DOHH2 (cell line): Measurements from ENCODE around the gene SSMEM1.

Experiments
- H3F3A ChIP-seq: fragments of 200-600 bp; sonication (generic), shearing (Covaris generic); 2 replicates; pipeline ENCODE4 v1.6.0; 2016; ENCODE audit warnings: antibody characterized with exemption, mild to moderate bottlenecking; ENCODE audit not compliant: control insufficient read depth, insufficient read depth
- H3K27ac ChIP-seq: fragments of 200-600 bp; sonication (generic); 2 replicates; pipeline ENCODE4 v1.5.1; 2014; ENCODE audit warnings: low read depth, mild to moderate bottlenecking, low read length, moderate library complexity
- H3K27me3 ChIP-seq: fragments of 200-600 bp; sonication (generic); 2 replicates; pipeline ENCODE4 v1.6.1; 2014; ENCODE audit warnings: mild to moderate bottlenecking, low read length, mixed read lengths; ENCODE audit not compliant: control insufficient read depth
- H3K36me3 ChIP-seq: fragments of 200-600 bp; sonication (generic); 2 replicates; pipeline ENCODE4 v1.6.1; 2014; ENCODE audit warnings: mild to moderate bottlenecking, low read length, moderate library complexity, mixed read lengths; ENCODE audit not compliant: control insufficient read depth
- H3K4me1 ChIP-seq: fragments of 200-600 bp; sonication (generic); 2 replicates; pipeline ENCODE4 v1.6.1; 2014; ENCODE audit warnings: mild to moderate bottlenecking, low read length, mixed read lengths; ENCODE audit not compliant: control insufficient read depth
- H3K4me2 ChIP-seq: fragments of 200-600 bp; sonication (generic); 2 replicates; pipeline ENCODE4 v1.6.0; 2014; ENCODE audit warnings: mild to moderate bottlenecking, low read length, moderate library complexity
- H3K4me3 ChIP-seq: fragments of 200-600 bp; sonication (generic); 2 replicates; pipeline ENCODE4 v1.5.1; 2014; ENCODE audit warnings: mild to moderate bottlenecking, low read length, mixed read lengths
- H3K79me2 ChIP-seq: fragments of 200-600 bp; sonication (generic); 2 replicates; pipeline ENCODE4 v1.6.1; 2014; ENCODE audit warnings: mild to moderate bottlenecking, low read length, mixed read lengths; ENCODE audit not compliant: control insufficient read depth
- H3K9me2 ChIP-seq: fragments of 200-600 bp; sonication (generic); replicated peaks from 2 replicates; pipeline ENCODE4 v1.6.1; 2014; ENCODE audit warnings: mild to moderate bottlenecking, low read length, mixed read lengths; ENCODE audit not compliant: control insufficient read depth
- H3K9me3 ChIP-seq: fragments of 200-600 bp; sonication (generic); 2 replicates; pipeline ENCODE4 v1.6.1; 2014; ENCODE audit warnings: antibody characterized with exemption, low read length, mixed read lengths; ENCODE audit not compliant: control insufficient read depth, insufficient read depth
- H4K20me1 ChIP-seq: fragments of 200-600 bp; sonication (generic); 2 replicates; pipeline ENCODE4 v1.6.0; 2014; ENCODE audit warnings: low read depth, mild to moderate bottlenecking, antibody characterized with exemption, low read length, moderate library complexity; ENCODE audit not compliant: control insufficient read depth, insufficient read depth
- EZH2phosphoT487 ChIP-seq: fragments of 200-600 bp; sonication (generic); IDR thresholded peaks from 2 replicates; pipeline ENCODE4 v1.6.1; 2017; ENCODE audit warnings: borderline replicate concordance, mild to moderate bottlenecking, antibody characterized with exemption, low read length, moderate library complexity, mixed read lengths
- TF ChIP-seq, protein P1 (sequence below): fragments of 200-600 bp; sonication (generic); IDR thresholded peaks from one replicate; pipeline ENCODE4 v1.5.1; 2014; ENCODE audit warnings: antibody characterized with exemption, mild to moderate bottlenecking, low read depth, low read length; ENCODE audit not compliant: poor library complexity, severe bottlenecking

The SSMEM1 gene, protein sequence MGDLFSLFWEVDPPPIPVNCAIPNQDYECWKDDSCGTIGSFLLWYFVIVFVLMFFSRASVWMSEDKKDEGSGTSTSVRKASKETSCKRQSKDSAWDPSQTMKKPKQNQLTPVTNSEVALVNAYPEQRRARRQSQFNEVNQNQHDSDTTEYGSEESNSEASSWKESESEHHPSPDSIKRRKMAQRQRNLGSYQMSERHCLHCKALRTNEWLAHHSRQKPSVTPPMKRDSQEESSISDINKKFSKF

DNA sequence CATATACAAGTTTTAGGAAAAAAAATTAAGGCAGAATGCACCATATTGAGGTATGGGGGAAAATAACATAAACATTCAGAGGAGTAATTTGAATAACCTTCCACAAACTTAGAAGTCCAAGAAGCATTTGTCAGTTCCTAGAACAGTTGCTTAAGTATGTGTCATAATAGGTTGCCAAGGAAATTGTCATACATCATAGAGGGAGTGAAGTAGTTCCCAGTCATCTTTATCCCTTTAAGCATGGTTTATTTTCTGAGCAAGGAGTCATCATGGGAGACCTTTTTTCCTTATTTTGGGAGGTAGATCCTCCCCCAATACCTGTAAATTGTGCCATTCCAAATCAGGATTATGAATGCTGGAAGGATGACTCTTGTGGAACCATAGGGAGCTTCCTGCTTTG, at the start of gene SSMEM1:
Gene SSMEM1 (plus strand): TSS at position 219 of the 400 bp plus-strand sequence. CDS start 51 bp downstream, at position 270.
- Histone ChIP-seq H3K36me3 (peaks cover 21% of the 10 kb centered on the region), H3K4me3 (no peak within 1 kb of the TSS), H3K4me2 (no peak within 1 kb of the TSS), H3K27me3 (no peaks in the 10 kb centered on the region), H3F3A (no peaks in the 10 kb centered on the region), H3K27ac (no peak within 1 kb of the TSS), H3K9me3 (no peaks in the 10 kb centered on the region), H3K4me1 (peaks cover 16% of the 10 kb centered on the region), H4K20me1 (no peaks in the 10 kb centered on the region), H3K9me2 (no peaks in the 10 kb centered on the region), H3K79me2 (peaks cover 23% of the 10 kb centered on the region)
- TF ChIP-seq EZH2phosphoT487 = no peak
- TF ChIP-seq, protein P1, sequence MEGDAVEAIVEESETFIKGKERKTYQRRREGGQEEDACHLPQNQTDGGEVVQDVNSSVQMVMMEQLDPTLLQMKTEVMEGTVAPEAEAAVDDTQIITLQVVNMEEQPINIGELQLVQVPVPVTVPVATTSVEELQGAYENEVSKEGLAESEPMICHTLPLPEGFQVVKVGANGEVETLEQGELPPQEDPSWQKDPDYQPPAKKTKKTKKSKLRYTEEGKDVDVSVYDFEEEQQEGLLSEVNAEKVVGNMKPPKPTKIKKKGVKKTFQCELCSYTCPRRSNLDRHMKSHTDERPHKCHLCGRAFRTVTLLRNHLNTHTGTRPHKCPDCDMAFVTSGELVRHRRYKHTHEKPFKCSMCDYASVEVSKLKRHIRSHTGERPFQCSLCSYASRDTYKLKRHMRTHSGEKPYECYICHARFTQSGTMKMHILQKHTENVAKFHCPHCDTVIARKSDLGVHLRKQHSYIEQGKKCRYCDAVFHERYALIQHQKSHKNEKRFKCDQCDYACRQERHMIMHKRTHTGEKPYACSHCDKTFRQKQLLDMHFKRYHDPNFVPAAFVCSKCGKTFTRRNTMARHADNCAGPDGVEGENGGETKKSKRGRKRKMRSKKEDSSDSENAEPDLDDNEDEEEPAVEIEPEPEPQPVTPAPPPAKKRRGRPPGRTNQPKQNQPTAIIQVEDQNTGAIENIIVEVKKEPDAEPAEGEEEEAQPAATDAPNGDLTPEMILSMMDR = no peak

DNA sequence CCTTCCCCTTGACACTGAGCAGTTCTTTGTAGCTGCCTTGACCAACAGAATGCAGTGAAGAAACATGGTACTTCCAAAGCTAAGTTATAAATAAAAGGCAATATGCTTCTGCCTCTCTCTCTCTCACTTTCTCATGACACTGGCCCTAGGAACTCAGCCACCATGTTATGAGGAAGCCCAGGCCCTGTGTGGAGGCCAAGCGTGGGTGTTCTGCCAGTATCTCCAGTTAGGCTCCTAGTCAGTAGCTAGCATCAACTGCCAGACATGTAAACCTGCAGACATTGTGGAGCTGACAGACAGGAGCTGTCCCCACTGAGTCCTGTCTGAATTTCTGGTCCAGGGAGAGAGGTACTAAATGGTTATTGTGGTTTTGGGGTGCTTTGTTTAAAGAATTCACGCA, 47.6 kb upstream of the SSMEM1 start:
- no peaks in the 10 kb centered on the region for H3K27me3 ChIP-seq
- H3K4me3 ChIP-seq = no peak overlapping the region
- TF ChIP-seq, protein P1 = no peak
- no peak for TF ChIP-seq EZH2phosphoT487
- no peak overlapping the region for H3K27ac ChIP-seq
- H3K4me2 ChIP-seq = no peak overlapping the region
- peaks cover 11% of the 10 kb centered on the region; the same call in 1 of the 2 replicates for H3F3A ChIP-seq
- no peaks in the 10 kb centered on the region for H3K9me3 ChIP-seq
- no peaks in the 10 kb centered on the region for H3K79me2 ChIP-seq
- H3K9me2 ChIP-seq = no peaks in the 10 kb centered on the region
- H3K36me3 ChIP-seq = peaks cover 51% of the 10 kb centered on the region
- no peaks in the 10 kb centered on the region for H4K20me1 ChIP-seq
- H3K4me1 ChIP-seq = no peaks in the 10 kb centered on the region

DNA sequence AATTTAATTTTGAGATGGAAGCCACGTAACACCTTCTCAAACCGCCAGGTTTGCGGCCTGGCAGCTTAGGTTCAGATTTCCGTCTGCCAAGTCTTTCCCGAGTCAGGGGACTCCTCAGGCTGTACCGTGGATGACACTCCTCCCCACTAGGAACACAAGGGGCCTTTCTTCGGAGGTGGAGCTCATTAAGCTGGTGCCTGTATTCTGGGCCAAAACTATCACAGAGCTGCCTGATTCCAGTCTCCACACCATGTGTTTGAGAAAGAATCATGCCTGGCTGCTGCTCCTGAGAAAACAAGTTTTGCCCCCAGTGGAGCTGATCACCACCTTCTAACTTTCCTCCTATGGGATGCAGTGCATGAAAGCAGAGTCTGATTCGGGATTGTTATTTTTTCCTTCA, 47.2 kb upstream of the SSMEM1 start:
- Histone ChIP-seq H3K27me3 (no peaks in the 10 kb centered on the region), H4K20me1 (no peaks in the 10 kb centered on the region), H3K9me3 (no peaks in the 10 kb centered on the region), H3K27ac (no peak overlapping the region), H3K9me2 (no peaks in the 10 kb centered on the region), H3K36me3 (peaks cover 54% of the 10 kb centered on the region), H3K4me3 (no peak overlapping the region), H3K4me2 (no peak overlapping the region), H3F3A (peaks cover 14% of the 10 kb centered on the region; the same call in 1 of the 2 replicates), H3K4me1 (no peaks in the 10 kb centered on the region), H3K79me2 (no peaks in the 10 kb centered on the region)
- no peak for TF ChIP-seq EZH2phosphoT487
- TF ChIP-seq, protein P1 = no peak
